ENCODE measurements around the gene C3orf22. TPM values are rescaled to one million over a fixed set of nuclear protein-coding genes. Genes with fewer than 3 reads are reported as not detected.

C3orf22 gene
- polyA plus RNA-seq, 3 donors: not detected

DNA sequence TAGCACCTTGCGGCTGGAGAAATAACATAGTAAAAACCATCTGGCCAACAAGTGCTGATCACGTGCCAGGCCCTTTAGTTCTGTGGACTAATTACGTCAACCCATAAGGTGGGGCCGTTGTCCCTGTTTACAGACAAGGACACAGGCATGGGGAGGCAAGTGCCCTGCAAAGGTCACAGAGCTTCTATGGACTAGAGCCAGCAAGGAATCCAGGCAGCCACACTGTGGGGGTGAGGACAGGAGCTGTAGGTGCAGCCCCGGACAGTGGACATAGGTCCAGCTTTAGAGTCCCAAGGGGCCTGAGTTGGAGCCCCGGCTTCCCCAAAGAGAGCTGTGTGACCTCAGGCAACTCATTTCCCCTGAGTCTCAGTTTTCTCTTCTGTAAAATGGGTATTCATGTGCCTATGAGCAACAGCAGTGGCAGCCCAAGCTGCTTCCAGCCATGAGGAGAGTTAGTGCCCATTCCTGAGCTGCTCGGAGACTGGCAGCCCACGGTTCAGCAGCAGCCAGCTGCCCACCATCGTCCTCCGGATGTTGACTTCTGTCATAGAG, 20.9 kb downstream of the C3orf22 start:
- peaks cover 36 to 40% of the 10 kb centered on the region in 2 donors for H3K4me1 ChIP-seq (ENCODE audit: control insufficient read depth in 1 of 2, insufficient read depth in 2 of 2, low read length in 2 of 2)
- intact Hi-C loops (cut with micrococcal nuclease): no loop called here
- TF ChIP-seq, protein P1, sequence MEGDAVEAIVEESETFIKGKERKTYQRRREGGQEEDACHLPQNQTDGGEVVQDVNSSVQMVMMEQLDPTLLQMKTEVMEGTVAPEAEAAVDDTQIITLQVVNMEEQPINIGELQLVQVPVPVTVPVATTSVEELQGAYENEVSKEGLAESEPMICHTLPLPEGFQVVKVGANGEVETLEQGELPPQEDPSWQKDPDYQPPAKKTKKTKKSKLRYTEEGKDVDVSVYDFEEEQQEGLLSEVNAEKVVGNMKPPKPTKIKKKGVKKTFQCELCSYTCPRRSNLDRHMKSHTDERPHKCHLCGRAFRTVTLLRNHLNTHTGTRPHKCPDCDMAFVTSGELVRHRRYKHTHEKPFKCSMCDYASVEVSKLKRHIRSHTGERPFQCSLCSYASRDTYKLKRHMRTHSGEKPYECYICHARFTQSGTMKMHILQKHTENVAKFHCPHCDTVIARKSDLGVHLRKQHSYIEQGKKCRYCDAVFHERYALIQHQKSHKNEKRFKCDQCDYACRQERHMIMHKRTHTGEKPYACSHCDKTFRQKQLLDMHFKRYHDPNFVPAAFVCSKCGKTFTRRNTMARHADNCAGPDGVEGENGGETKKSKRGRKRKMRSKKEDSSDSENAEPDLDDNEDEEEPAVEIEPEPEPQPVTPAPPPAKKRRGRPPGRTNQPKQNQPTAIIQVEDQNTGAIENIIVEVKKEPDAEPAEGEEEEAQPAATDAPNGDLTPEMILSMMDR (IDR thresholded peaks at IDR 0.05): no peak
- peaks cover 10% of the 10 kb centered on the region for H3K79me2 ChIP-seq (ENCODE audit: insufficient read depth, low read length)
- H3K4me3 ChIP-seq (replicated peaks in 1 of 3; ENCODE audit: low read depth in 2 of 3, low read length in 3 of 3): no peak overlapping the region
- peaks cover 21 to 47% of the 10 kb centered on the region in 2 donors for H3K36me3 Mint-ChIP-seq
- H2AFZ ChIP-seq (ENCODE audit: insufficient read depth, low read depth, low read length, poor library complexity, severe bottlenecking): no peak overlapping the region
- H3K4me1 Mint-ChIP-seq: peaks cover 38% of the 10 kb centered on the region
- DNase-seq: no peak
- no peak overlapping the region for H3K9ac ChIP-seq (ENCODE audit: insufficient read depth, low read length, poor library complexity, severe bottlenecking)
- no peak overlapping the region for H3K4me3 Mint-ChIP-seq
- H3K27ac ChIP-seq (ENCODE audit: low read depth in 1 of 2, low read length in 2 of 2): no peak overlapping the region
- H3K27ac Mint-ChIP-seq: peak overlapping the region in 1 of 7 donors; percentile 62
- peaks cover 0 to 3% (median 2%) of the 10 kb centered on the region in 3 donors for H3K27me3 Mint-ChIP-seq (ENCODE audit: low read depth in 3 of 3)
- H4K20me1 ChIP-seq (ENCODE audit: insufficient read depth, low read length): no peaks in the 10 kb centered on the region
- 94% methylated on average over 9 of the region's 10 CpGs for WGBS (ENCODE audit: insufficient coverage)
- H3K4me2 ChIP-seq (replicated peaks; ENCODE audit: extremely low read depth, low read length, poor library complexity, severe bottlenecking): no peak overlapping the region
- no peaks in the 10 kb centered on the region for H3K27me3 ChIP-seq (ENCODE audit: control insufficient read depth in 2 of 2, insufficient read depth in 2 of 2, low read length in 2 of 2)
- H3K9me3 ChIP-seq (replicated peaks in 1 of 2; ENCODE audit: control insufficient read depth in 1 of 2, insufficient read depth in 1 of 2, low read length in 2 of 2): no peaks in the 10 kb centered on the region
- H3K36me3 ChIP-seq (replicated peaks in 1 of 2; ENCODE audit: control insufficient read depth in 1 of 2, insufficient read depth in 2 of 2, low read length in 2 of 2): peaks cover 9 to 42% of the 10 kb centered on the region in 2 donors
- peaks cover 0 to 5% (median 0%) of the 10 kb centered on the region in 7 donors for H3K9me3 Mint-ChIP-seq

DNA sequence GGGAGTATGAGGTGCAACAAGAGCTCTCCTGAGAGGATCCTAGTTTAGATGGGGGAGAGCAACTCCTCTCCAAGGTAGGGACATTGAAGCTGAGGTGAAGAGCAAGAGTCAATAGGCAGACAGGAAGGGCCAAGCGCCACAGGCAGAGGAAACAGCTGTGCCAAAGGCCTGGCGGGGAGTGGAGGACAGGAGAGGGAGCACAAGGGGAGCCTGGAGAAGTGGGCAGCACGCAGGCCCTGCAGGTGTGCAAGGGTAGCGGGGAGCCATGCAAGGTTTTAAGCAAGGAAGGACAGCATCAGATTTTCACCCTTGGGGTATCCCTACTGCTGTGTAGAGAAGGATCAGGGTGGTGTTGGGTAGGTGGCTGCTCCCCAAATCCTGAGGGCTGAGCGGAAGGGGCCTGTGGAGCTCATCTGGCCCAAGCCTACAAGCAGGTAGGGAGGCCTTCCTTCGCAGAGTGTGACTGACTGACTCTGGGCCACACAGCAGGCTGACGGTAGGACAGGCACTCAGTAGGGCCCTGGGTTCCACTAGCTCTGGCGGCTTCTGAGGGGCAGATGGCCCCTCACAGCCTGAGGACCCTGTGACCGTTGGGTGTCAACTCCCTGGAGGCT, 21.5 kb downstream of the C3orf22 start:
- DNase-seq: no peak
- Histone ChIP-seq H3K36me3 (replicated peaks in 1 of 2; ENCODE audit: control insufficient read depth in 1 of 2, insufficient read depth in 2 of 2, low read length in 2 of 2) (peaks cover 8 to 36% of the 10 kb centered on the region in 2 donors), H3K9ac (ENCODE audit: insufficient read depth, low read length, poor library complexity, severe bottlenecking) (no peak overlapping the region), H3K27me3 (ENCODE audit: control insufficient read depth in 2 of 2, insufficient read depth in 2 of 2, low read length in 2 of 2) (no peaks in the 10 kb centered on the region), H4K20me1 (ENCODE audit: insufficient read depth, low read length) (no peaks in the 10 kb centered on the region), H3K9me3 (replicated peaks in 1 of 2; ENCODE audit: control insufficient read depth in 1 of 2, insufficient read depth in 1 of 2, low read length in 2 of 2) (no peaks in the 10 kb centered on the region), H3K27ac (ENCODE audit: low read depth in 1 of 2, low read length in 2 of 2) (no peak overlapping the region), H3K4me2 (replicated peaks; ENCODE audit: extremely low read depth, low read length, poor library complexity, severe bottlenecking) (no peak overlapping the region), H3K4me1 (ENCODE audit: control insufficient read depth in 1 of 2, insufficient read depth in 2 of 2, low read length in 2 of 2) (peaks cover 36 to 45% of the 10 kb centered on the region in 2 donors), H2AFZ (ENCODE audit: insufficient read depth, low read depth, low read length, poor library complexity, severe bottlenecking) (no peak overlapping the region), H3K79me2 (ENCODE audit: insufficient read depth, low read length) (peaks cover 14% of the 10 kb centered on the region), H3K4me3 (replicated peaks in 1 of 3; ENCODE audit: low read depth in 2 of 3, low read length in 3 of 3) (no peak overlapping the region)
- peaks cover 0 to 3% (median 0%) of the 10 kb centered on the region in 3 donors for H3K27me3 Mint-ChIP-seq (ENCODE audit: low read depth in 3 of 3)
- intact Hi-C loops (cut with micrococcal nuclease): no loop called here
- H3K4me3 Mint-ChIP-seq: no peak overlapping the region
- TF ChIP-seq, protein P1 (IDR thresholded peaks at IDR 0.05): no peak
- peak overlapping the region in 1 of 7 donors; percentile 75 for H3K27ac Mint-ChIP-seq
- 73% methylated on average over 9 of the region's 9 CpGs for WGBS (ENCODE audit: insufficient coverage)
- H3K4me1 Mint-ChIP-seq: peaks cover 38% of the 10 kb centered on the region
- H3K9me3 Mint-ChIP-seq: peaks cover 0 to 5% (median 0%) of the 10 kb centered on the region in 7 donors
- H3K36me3 Mint-ChIP-seq: peaks cover 19 to 41% of the 10 kb centered on the region in 2 donors
